Measurements from ENCODE around the gene TTYH1.

DNA sequence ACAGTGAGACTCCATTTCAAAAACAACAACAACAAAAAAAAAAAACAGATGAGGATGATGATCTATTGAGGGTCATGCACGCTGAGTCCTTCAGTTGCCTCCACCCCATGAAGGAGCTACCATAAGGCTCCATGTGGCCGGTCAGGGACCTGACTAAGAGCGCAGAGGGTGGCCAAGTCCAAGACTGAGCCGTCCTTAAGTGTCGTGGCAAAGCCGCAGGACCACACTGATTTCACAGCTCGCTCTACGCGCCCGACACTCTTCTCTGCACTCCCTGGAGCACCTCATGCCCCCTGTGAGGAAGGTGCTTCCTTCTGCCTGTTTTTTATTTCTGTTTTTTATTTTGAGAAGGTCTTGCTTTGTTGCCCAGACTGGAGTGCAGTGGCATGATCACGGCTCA is 12.3 kb downstream of the TTYH1 start:
- no peak for TF ChIP-seq CTCF (conservative IDR thresholded peaks at IDR 0.05; ENCODE audit: low read length)
- TF ChIP-seq EZH2phosphoT487 (IDR thresholded peaks at IDR 0.05; ENCODE audit: borderline replicate concordance), result no peak

Data from Loucy (cell line).